RCC 7860 (cell line): Measurements from ENCODE around the gene FSTL4.
A peak's percentile ranks its signal among the peaks of the same experiment; 100 is the strongest.
"Not testable (repeated sequence)": the region's sequence is repeated elsewhere in the genome, so short reads cannot be mapped to it uniquely, and the experiment has no call there.

Source experiments
- DNase-seq: peaks from one replicate; pipeline ENCODE4 v3.0.0-alpha.2; 2015; ENCODE audit warnings: low spot score
- FAIRE-seq: peaks from 2 replicates; lab custom pipeline; 2012; peaks lifted over from hg19 to GRCh38; lab: Jason Lieb, UNC

FSTL4 gene

GRCh38 chr5:133559960-133560359, 52.4 kb downstream of the FSTL4 start:
- DNase-seq (no peak), FAIRE-seq (no peak)

GRCh38 chr5:133556551-133556950, 55.8 kb downstream of the FSTL4 start:
- no peak for DNase-seq
- FAIRE-seq, result no peak

- DNase-seq, result no peak
- no peak for FAIRE-seq
Measured at GRCh38 chr5:133554279-133554678, 58.1 kb downstream of the FSTL4 start.

GRCh38 chr5:133552925-133553525, 59.3 kb downstream of the FSTL4 start:
- peak; percentile 22 for DNase-seq
- FAIRE-seq, result no peak

GRCh38 chr5:133546500-133546899, 65.8 kb downstream of the FSTL4 start:
- DNase-seq (no peak), FAIRE-seq (no peak)

- DNase-seq (no peak), FAIRE-seq (no peak)
Measured at GRCh38 chr5:133544346-133544745, 68.0 kb downstream of the FSTL4 start.

GRCh38 chr5:133539818-133540217, 72.5 kb downstream of the FSTL4 start:
- no peak for DNase-seq

GRCh38 chr5:133538718-133539117, 73.6 kb downstream of the FSTL4 start:
- DNase-seq (no peak), FAIRE-seq (no peak)

More at GRCh38 chr5:133539818-133540217, 72.5 kb downstream of the FSTL4 start:
- FAIRE-seq, result no peak

GRCh38 chr5:133535241-133535929, 77.0 kb downstream of the FSTL4 start:
- not testable (repeated sequence) for DNase-seq

GRCh38 chr5:133534566-133534965, 77.8 kb downstream of the FSTL4 start:
- FAIRE-seq, result no peak
- DNase-seq, result no peak

More at GRCh38 chr5:133535241-133535929, 77.0 kb downstream of the FSTL4 start:
- not testable (repeated sequence) for FAIRE-seq

- FAIRE-seq (no peak), DNase-seq (no peak)
Measured at GRCh38 chr5:133533541-133533940, 78.8 kb downstream of the FSTL4 start.

GRCh38 chr5:133531594-133531993, 80.7 kb downstream of the FSTL4 start:
- FAIRE-seq (no peak), DNase-seq (no peak)

GRCh38 chr5:133531178-133531577, 81.2 kb downstream of the FSTL4 start:
- DNase-seq (no peak), FAIRE-seq (no peak)

GRCh38 chr5:133530270-133530669, 82.1 kb downstream of the FSTL4 start:
- FAIRE-seq, result no peak
- DNase-seq, result no peak

- DNase-seq (no peak), FAIRE-seq (no peak)
Measured at GRCh38 chr5:133528841-133529240, 83.5 kb downstream of the FSTL4 start.

GRCh38 chr5:133527311-133527710, 85.0 kb downstream of the FSTL4 start:
- no peak for FAIRE-seq
- DNase-seq, result no peak

GRCh38 chr5:133526368-133526767, 86.0 kb downstream of the FSTL4 start:
- DNase-seq (no peak), FAIRE-seq (no peak)

GRCh38 chr5:133525126-133525525, 87.2 kb downstream of the FSTL4 start:
- DNase-seq, result no peak
- no peak for FAIRE-seq

GRCh38 chr5:133524666-133525065, 87.7 kb downstream of the FSTL4 start:
- DNase-seq (no peak), FAIRE-seq (no peak)

- no peak for DNase-seq
- FAIRE-seq, result no peak
Measured at GRCh38 chr5:133523961-133524586, 88.3 kb downstream of the FSTL4 start.

- FAIRE-seq, result no peak
Measured at GRCh38 chr5:133523013-133523658, 89.2 kb downstream of the FSTL4 start.

GRCh38 chr5:133521801-133522200, 90.5 kb downstream of the FSTL4 start:
- no peak for DNase-seq
- FAIRE-seq, result no peak

More at GRCh38 chr5:133523013-133523658, 89.2 kb downstream of the FSTL4 start:
- no peak for DNase-seq
